Urothelium cell line (cell line): ENCODE measurements around the gene EPX.

Experiments
- DNase-seq: peaks from one replicate; pipeline ENCODE4 v3.0.0; 2011; ENCODE audit warnings: low spot score, mixed read lengths
- FAIRE-seq: peaks from 2 replicates; lab custom pipeline; 2011; peaks lifted over from hg19 to GRCh38; lab: Jason Lieb, UNC

Gene EPX

DNA sequence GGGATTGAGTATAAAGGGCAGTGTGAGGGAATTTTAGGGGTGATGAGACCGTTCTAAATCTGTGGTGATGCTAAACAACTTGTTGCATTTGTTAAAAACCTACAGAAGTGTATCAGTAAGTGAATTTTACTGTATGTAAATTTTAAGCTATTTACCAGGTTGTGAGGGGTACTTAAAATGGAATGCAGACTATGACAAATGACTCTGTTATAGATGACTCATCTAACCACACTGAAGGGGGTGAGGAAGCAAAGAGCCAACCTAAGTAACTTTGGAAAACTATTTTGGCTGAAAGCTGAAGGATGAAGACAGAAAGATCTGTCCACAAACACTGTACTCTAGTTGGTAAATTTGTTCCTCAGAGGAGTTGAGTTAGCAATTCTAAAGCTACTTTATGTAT lies 31.8 kb downstream of the EPX start:
- FAIRE-seq (peak; percentile 79), DNase-seq (peak; percentile 82)

DNA sequence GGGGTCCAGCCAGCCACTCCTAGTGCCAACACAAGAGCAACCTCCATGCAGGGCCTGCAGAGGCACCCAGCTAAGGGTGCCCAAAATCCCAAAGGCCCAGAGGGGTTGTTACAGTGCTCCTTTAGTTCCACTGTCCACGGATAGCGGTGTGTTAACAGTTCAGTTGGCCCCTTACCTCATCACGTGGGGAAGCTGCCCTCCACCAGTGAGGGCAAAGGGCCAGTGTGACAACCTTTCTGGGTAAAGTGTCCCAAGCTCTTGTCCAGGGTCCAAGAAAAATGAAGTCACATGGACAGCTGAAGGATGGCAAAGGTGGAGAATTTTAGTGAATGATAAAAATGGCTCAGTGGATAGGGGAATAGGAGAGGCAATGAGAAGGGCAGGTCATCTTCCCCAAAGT lies 35.2 kb downstream of the EPX start:
- DNase-seq (no peak), FAIRE-seq (no peak)

DNA sequence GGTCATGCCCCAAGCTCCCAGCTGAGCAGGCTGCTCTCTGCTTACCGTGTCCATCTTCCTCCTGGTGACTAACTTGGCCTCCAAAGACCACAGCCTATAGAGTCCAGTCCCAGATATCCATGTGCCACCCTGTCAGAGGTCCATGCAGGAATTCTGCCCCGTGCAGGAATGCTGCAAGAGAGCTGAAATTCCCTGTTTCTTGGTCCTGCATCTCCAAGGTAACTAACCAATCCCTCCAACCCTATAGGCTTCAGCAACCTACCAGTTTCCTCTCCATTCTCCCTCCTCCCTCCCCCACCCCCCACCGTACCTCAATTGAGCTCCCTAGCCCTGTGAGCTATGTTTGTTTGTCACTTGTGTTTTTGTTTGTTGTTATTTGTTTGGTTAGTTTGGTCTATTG lies 36.2 kb downstream of the EPX start:
- FAIRE-seq (no peak), DNase-seq (no peak)

DNA sequence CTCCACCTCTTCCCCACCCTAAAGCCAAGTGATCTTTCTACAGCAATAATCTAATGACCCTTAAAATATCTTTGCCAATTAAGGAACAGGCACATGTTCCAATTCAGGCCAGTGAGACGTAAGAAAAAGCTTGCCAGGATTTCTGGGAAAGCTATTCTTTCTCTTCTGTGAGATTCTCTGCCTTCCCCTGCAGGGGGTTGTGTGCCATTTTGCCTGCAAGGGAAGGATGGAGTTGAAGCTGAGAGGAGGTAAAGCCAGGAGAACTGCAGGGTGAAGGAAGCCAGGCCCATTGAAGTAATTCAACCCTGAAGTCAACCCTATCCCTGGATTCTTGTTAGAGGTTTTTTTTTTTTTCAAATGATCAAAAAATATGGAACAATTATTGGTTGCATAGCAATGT lies 36.9 kb downstream of the EPX start:
- FAIRE-seq (no peak), DNase-seq (no peak)

DNA sequence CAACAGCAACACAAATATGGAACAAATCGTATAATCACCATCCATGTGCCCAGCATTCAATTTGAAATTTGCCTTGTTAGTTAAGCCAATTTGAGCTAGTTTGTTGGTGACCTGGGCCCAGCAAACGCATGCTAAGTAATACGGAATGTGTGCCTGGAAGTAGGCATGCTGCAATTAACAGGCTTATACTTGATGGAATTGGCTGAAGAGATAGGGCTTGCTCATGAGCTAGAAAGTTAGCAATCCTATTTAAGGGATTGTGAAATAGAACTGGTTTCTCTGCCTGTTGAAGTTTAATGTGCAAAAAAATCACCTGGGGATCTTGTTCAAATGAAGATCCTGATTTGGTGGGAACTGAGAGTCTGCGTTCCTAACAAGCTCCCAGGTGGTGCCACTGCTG lies 37.4 kb downstream of the EPX start:
- FAIRE-seq, result no peak

DNA sequence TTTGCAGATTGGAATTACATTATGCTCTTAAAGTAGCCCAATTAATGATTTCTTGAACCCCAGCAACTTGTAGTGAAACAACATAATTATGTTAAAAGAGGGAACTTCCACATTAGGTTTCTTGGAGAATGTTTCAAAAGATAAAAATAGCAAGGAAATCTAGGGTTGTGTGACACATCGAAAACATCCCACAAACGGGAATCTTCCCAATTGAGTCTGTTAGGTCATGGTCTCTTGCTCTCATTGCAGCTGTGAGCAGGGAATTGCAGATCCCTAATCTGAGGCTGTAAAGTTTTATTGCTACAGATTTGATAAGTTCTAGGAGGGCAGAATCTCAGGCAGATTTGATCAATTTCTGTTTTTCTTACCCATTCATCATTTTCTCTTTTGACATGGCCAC lies 39.1 kb downstream of the EPX start:
- DNase-seq, result no peak
- FAIRE-seq, result no peak

More for the DNA sequence above, 37.4 kb downstream of the EPX start:
- DNase-seq, result no peak

DNA sequence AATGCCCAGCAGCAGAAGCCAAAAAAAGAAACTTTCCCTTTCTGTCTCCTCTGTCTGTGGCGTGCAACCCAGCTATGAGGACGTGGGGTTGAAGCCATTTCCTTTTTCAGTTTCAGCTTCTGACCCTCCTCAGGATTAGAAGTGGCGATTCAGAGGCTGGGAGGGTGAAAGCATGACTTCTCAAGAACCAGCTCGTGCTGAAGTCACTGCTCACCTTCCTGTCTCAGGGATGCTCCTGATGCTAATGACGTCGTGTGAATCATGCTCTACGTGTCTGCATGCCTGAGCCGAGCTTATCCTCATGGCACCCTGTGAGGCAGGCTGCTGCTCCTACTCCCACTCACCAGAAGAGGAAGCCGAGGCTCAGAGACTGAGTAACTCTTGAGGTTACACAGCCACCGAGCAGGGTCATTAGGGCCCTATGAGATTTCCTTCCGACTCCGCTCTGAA lies 40.2 kb downstream of the EPX start:
- FAIRE-seq (peak; percentile 92), DNase-seq (peak; percentile 80)

DNA sequence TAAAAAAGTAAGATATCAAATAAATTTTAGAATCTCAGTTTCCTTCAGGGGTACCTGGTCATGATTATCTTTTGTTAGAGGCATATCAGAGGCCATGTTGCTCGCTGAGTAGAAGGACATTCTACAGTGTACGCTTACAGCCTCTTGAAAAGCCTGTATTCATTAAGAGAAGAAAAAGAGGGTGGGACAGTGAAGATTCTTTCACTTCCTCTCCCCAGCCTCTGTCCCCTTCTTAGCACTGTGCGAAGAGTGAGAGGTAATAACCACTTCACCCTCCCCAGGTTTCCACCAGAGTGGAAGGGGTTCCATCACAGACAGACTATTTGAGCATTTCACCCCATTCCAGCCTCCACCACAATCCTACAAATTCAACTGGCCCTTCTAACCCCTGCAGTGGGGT lies 41.0 kb downstream of the EPX start:
- no peak for DNase-seq
- no peak for FAIRE-seq

DNA sequence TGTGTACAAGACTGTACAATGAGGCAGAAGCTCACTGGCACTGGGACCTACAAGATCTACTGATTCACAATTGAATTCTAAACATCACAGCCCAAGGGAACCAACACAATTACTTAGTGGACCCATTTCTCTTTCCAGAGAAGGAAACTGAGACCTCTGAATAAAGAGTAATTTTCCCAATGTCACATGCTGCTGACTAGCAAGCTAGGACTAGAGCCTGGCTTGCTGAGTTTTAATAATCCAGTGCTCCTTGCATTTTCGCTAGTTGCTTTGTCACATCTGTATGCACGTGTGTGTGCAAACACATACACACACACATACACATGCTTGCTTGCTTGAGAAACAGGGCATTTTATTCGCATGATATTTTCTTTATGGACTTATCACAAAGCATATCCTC lies 42.0 kb downstream of the EPX start:
- FAIRE-seq (no peak), DNase-seq (no peak)

DNA sequence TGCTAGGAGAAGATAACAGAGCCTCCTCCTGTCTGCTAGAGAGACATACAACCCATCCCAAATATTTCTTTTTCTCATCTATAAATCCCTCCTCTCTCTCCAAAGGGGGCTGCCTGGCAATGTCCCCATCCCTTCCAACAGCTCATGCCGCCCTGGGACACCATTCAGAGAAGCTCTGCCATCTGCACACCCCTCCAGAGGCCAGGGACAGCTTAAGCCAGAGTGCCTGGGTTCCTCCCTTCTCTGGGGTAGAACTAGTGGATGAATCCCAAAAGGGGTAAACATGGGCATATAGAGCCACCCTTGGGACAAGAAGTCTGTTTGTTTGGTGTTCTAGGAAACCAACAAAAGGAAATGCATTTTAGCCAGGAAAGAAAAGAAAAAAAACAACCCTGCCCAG lies 43.3 kb downstream of the EPX start:
- DNase-seq, result no peak
- FAIRE-seq, result no peak

DNA sequence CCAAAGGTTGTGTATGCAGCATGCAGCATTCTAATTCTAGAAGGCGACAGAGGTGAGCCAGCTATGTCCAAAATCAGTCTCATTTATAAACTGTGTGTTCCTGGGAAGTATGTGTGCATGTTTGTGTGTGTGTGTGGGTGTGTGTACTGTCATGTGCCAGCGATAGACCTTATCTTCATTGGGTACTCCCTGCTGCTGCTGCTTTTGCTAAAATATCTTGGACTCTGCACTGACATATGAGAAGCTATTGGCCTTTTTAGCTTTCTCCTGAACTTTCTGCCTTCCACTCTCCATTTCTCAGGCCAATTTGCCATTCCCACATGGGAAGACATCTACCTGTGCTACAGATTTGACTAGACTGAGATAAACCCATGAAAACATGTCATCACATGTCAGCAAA lies 43.9 kb downstream of the EPX start:
- peak; percentile 61 for FAIRE-seq
- DNase-seq, result no peak

DNA sequence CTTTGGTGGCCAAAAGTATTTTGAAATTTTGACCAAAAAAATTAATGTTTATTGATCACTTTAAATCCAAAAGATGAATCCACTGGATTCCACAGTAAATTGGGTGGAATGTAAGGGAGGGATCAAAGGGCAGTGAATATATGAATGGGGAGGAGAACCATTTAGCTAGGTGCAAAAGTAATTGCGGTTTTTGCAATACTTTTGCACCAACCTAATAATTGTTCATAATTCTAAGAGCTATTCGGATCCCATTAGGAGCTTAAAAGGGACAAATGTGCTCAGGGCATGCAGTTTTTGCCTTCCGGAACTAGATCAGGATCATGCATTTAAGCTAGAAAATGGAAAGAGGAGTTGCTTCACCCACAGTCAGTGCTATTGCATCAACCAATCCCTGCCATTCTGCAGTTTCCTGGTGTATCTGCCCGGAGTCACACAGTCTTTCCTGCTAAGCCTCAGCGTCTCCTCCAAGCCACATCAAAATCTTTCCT lies 45.7 kb downstream of the EPX start, which contains the start of gene LPO:
TSS of gene LPO (plus strand) at position 438 of the 488 bp plus-strand sequence. CDS start 4,396 bp downstream, outside the sequence.
- no peak for FAIRE-seq

DNA sequence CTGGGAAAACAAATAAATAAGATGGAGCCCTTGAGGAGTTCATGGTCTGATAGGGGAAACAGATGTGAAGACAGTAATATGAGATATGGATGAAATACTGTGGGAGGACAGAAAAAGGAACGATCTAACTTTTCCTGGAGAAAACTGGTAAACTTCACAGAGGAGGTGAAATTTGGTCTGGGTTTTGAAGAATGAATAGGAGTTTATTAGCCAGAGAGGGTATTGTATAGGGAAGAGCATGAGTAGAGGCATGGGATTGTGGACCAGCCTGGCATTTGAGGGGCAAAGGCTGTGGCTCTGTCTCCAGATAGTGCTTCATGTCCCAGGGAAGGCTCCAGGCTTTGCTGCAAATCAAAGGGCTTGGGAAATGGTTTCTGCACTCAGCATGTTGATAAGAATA lies 47.5 kb downstream of the EPX start:
- DNase-seq (no peak), FAIRE-seq (no peak)

More for the DNA sequence above, 45.7 kb downstream of the EPX start, which contains the start of gene LPO:
- DNase-seq, result no peak

DNA sequence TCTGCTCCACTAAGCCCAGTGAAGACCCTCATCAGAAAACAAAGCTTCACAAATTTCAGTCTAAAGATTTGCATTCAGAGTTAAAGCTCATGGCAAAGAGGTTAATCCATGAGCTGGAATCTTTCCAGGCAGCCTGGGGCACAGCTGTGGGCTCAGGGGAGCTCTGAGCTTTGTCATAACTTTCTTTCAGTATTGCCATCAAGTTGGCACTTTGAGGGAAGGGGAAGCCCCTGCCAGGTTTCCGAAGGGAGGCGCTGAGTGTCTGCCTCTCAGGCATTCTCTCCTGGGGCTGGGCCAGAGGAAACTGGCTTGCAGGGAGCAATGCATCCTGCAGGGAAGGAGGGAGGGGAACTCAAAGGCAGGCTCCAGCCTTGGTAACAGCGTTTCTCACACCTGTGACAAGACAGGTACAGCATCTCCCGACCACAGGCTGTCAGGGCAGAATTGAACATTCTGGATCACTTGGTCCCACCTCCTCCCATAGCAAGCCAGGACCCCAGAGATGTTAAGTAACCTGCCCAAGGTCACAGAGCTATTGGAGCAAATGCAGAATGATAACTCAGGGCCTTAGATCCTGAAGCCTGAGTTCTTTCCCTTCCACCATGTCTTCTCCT lies 49.8 kb downstream of the EPX start:
- DNase-seq, result no peak
- peak; percentile 82 for FAIRE-seq

DNA sequence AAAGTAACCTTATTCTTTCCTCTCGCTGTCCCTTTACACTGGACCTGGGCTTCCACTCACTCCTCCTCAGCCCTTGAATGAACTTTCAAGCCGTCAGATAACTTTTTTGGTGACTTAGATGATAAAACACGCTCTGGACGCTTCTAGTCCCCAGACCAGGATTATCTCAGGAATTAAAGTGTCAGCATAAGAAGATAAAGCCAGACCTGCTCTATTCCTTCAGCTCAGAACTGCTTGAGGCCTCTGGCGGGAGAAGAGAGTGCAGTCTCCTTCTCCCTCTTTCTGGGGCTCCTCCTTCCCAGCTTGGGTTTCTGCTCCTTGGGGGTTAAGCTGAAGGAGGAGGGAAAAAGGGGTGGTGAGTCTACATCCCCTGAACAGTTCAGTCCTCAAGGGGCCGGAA lies 52.4 kb downstream of the EPX start:
- DNase-seq, result no peak
- no peak for FAIRE-seq

DNA sequence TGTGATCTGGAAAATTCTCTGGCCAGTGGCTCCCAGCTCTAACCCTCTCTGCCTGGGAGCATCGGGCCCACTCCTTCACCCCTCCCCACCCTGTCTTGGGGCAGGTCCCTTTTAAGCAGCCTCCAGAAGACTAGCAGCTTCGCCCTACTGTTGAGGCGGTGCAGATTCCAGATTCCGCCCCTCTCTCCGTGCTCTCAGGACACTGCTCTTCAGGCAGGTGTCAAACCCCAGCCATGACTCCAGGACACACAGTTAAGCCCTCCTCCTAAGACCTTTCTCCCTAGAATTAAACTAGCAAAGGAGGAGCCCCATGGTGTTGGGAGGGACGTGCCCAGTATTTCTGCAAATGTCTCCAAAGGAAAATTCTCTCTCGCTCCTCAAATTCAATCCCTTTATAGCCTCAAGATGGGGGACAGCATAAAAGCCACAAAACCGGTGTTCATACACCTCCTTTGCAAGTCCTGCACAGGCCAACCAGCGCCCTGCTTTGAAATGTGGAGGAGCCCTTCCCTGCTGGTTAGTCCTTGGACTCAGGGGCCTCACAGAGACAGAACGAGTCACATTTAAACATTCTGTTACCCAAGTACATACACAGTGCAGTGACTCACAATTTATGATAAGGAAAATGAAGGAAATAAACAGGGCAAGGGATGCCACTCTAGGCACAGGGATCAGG lies 53.0 kb downstream of the EPX start:
- DNase-seq, result no peak
- peak; percentile 30 for FAIRE-seq

DNA sequence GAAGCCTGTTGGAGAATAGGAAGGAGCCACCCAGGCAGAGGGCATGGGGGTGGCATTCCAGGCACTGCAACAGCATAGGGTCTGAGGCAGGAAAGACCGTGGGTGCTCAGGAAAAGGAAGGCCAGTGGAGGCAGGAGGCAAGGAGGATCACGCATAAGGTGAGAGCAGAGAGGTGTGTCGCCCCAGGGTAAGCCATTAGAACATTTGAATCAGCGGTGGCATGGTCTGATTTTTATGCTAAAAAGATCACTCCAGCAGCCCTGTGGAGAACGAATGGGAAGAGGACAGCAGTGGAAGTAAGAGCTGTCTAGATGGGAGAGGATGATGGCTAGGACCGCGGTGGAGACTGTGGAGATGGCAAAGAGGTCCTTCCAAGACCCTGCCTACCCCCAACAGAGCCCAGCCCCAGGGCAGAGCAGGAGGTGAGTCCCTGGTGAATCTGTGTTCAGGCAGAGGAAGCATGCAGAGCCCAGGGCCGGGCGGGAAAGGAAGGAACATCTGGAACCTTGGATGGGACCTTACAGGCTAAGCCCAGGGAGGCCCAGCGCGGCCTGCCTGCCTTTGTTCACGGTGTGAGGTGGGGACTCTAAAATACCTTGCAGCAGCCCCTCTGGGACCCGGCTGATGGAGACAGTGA lies 53.7 kb downstream of the EPX start:
- FAIRE-seq, result no peak

DNA sequence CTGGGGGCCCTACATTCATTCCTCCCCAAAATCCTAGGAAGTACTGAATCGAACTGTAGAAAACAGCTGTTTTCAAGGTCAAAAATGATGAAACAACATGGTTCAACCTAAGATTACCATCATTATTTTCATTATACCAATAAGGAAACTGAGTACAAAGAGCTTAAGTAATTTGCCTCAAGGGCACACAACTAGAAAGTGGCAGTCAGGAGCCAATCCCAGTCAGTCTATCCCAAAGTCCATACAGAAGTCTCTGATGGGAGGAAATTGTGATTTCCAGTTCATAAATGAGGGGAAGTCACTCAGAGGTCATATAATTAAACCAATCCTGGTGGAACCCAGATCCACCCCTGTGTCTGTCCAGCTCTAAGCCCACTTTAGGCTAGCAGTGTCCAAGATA lies 54.3 kb downstream of the EPX start:
- DNase-seq (no peak), FAIRE-seq (peak; percentile 35)

More for the DNA sequence above, 53.7 kb downstream of the EPX start:
- DNase-seq, result no peak

DNA sequence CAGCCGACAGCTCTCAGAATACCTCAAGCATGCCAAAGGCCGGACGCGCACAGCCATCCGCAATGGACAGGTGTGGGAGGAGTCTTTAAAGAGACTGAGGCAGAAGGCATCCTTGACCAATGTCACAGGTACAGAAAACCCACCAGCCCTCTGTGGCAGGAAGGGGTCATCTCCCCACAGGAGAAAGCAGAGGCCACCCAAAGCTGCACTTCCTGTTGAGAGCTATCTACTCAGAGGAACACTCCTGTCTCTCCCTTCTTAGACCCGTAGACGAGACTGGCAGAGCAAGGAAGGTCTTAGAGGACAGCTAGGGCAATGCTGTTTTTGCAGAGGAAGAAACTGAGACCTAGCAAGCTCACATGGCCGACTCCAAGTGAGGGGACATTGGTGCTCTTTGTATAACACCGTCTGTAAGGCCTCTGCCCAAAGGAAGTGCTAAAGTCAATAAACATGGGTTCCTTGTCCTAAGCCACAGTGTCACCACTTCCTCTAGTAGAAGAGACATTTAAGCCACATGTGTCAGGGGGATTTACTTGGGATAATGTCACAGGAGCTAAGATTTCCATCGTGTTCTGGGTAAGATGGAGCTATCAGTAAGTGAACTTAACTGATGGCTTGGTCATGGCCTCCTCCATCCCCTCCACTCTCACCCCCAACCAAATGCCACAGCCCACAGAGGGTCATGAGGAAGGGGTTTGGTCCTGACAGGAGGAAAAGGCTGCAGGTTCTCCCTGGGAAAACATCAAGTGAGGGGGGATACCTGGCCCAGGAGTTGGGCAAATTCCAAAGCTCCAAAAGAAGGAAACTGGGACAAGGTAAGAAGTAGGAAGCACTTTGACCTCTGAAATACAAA lies 55.2 kb downstream of the EPX start:
- FAIRE-seq, result peak; percentile 77

DNA sequence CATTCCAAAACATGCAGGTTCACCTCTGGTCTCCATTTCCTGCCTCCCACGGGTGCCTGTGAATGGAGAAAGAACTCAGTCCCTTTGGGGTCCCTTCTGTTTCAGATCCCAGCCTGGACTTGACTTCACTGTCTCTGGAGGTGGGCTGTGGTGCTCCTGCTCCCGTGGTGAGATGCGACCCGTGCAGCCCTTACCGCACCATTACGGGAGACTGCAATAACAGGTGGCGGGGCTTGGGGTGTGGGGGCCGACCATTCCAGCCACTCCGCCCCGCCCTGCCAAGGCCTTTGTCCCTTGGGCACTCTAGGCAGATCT lies 56.4 kb downstream of the EPX start:
- FAIRE-seq (no peak), DNase-seq (no peak)

More for the DNA sequence above, 55.2 kb downstream of the EPX start:
- no peak for DNase-seq
